Measurements from ENCODE around the gene PRPF40A.

- TF ChIP-seq POLR2AphosphoS5 (IDR thresholded peaks at IDR 0.05; ENCODE audit: low read depth) = no peak
- TF ChIP-seq CTCF (conservative IDR thresholded peaks at IDR 0.05; ENCODE audit: low read depth in 2 of 2) = peak in 1 of 2 experiments; percentile 66; a peak in 3 of 4 replicates
- TF ChIP-seq ETS1 (IDR thresholded peaks at IDR 0.05) = no peak
- no peak for TF ChIP-seq EZH2phosphoT487 (IDR thresholded peaks at IDR 0.05; ENCODE audit: unreplicated experiment)
- TF ChIP-seq ZNF114 (CRISPR knock-in tag; IDR thresholded peaks at IDR 0.05) = no peak
- TF ChIP-seq EZH2 (IDR thresholded peaks at IDR 0.05; ENCODE audit: low read depth, unreplicated experiment) = no peak
- no peak for TF ChIP-seq CREB1 (CRISPR knock-in tag; IDR thresholded peaks at IDR 0.05; ENCODE audit: low read depth)
- no peak for TF ChIP-seq JUNB (IDR thresholded peaks at IDR 0.05; ENCODE audit: unreplicated experiment)
- no peak for TF ChIP-seq REST (IDR thresholded peaks at IDR 0.05; ENCODE audit: unreplicated experiment)
Observed at GRCh38 chr2:152740743-152741328, 23.6 kb upstream of the PRPF40A start.
